Smooth muscle cell (in vitro differentiated cells): Measurements from ENCODE around the gene SUSD5. TPM values are rescaled to one million over a fixed set of nuclear protein-coding genes. Genes with fewer than 3 reads are reported as not detected.

Experiments
- DNase-seq: peaks from one replicate; lab custom pipeline; 2025; ENCODE audit not compliant: unreplicated experiment; lab: John Stamatoyannopoulos, UW
- H2AFZ ChIP-seq: fragments of 200-600 bp; sonication (generic); 2 replicates; pipeline ENCODE4 v1.6.0; 2016; ENCODE audit warnings: antibody characterized with exemption, low read depth, mild to moderate bottlenecking
- H3F3A ChIP-seq: fragments of 200-600 bp; sonication (generic); 2 replicates; pipeline ENCODE4 v1.6.0; 2017; ENCODE audit warnings: antibody characterized with exemption, low read depth
- H3K27ac ChIP-seq: fragments of 200-600 bp; sonication (generic); 2 replicates; pipeline ENCODE4 v1.5.1; 2016; ENCODE audit warnings: low read depth, mild to moderate bottlenecking
- H3K27me3 ChIP-seq: fragments of 200-600 bp; sonication (generic); 2 replicates; pipeline ENCODE4 v1.6.1; 2016; ENCODE audit warnings: low read depth, mild to moderate bottlenecking
- H3K36me3 ChIP-seq: fragments of 200-600 bp; sonication (generic); 2 replicates; pipeline ENCODE4 v1.5.1; 2016; ENCODE audit warnings: low read depth
- H3K4me1 ChIP-seq: fragments of 200-600 bp; sonication (generic); 2 replicates; pipeline ENCODE4 v1.5.1; 2016; ENCODE audit warnings: low read depth
- H3K4me2 ChIP-seq: fragments of 200-600 bp; sonication (generic); 2 replicates; pipeline ENCODE4 v1.6.0; 2016; ENCODE audit warnings: mild to moderate bottlenecking
- H3K4me3 ChIP-seq: fragments of 200-600 bp; sonication (generic); 2 replicates; pipeline ENCODE4 v1.5.1; 2016; ENCODE audit warnings: mild to moderate bottlenecking
- H3K79me2 ChIP-seq: fragments of 200-600 bp; sonication (generic); 2 replicates; pipeline ENCODE4 v1.6.0; 2016; ENCODE audit warnings: low read depth, mild to moderate bottlenecking
- H3K9ac ChIP-seq: fragments of 200-600 bp; sonication (generic); 2 replicates; pipeline ENCODE4 v1.6.0; 2016; ENCODE audit warnings: low read depth
- H3K9me3 ChIP-seq: fragments of 200-600 bp; sonication (generic); replicated peaks from 2 replicates; pipeline ENCODE4 v1.5.1; 2016; ENCODE audit warnings: low read depth
- H4K20me1 ChIP-seq: fragments of 200-600 bp; sonication (generic); 2 replicates; pipeline ENCODE4 v1.6.0; 2016; ENCODE audit warnings: low read depth
- WGBS: methylation state at CpG from one replicate; pipeline ENCODE4 v1.1.7; 2016; ENCODE audit warnings: low lambda C conversion rate; 5-methylcytosine and 5-hydroxymethylcytosine counted together
- polyA plus RNA-seq: library from polyadenylated mRNA; unstranded; fragments of >200 nt; fragmentation: Nextera tagmentation; extraction: Ambion mirVana; gene quantifications from 2 replicates; pipeline ENCODE4 v1.2.1, GENCODE V29; 2016
- total RNA-seq: library from RNA; depleted of rRNA; stranded (reverse); fragments of >200 nt; gene quantifications from 2 replicates; pipeline ENCODE4 v1.2.3, GENCODE V29; 2014
- TF ChIP-seq, protein P1 (sequence below): fragments of 200-600 bp; sonication (generic); IDR thresholded peaks from 2 replicates; pipeline ENCODE4 v1.5.1; 2017; ENCODE audit warnings: borderline replicate concordance, mild to moderate bottlenecking, antibody characterized with exemption; ENCODE audit not compliant: insufficient read depth, poor library complexity, severe bottlenecking

SUSD5 gene
- total and polyA plus RNA-seq, 2 experiments from 2014 or later, result 1.4 to 1.6 TPM

DNA sequence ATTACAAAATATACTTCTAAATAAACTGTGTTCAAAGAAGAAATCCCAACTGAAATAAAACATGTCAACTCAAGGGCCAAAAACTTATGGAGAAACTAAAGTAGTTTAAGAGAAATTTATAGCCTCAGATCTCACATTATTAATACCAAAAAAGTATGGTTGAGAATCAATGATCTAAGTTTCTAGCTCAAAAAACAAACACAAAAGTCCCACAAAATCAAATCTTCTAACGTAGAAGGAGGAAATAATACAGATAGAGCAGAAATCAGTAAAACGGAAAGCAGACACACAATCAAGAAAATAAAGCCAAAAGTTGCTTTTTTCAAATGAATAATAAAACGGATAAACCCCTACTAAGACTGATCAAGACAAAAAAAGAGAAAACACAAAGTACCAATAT is 2.9 kb downstream of the SUSD5 start:
- Histone ChIP-seq H3K27me3 (peaks cover 54% of the 10 kb centered on the region), H3K27ac (no peak overlapping the region), H2AFZ (no peak overlapping the region), H3K9me3 (no peaks in the 10 kb centered on the region), H3K4me3 (no peak overlapping the region), H3K4me1 (peaks cover 4% of the 10 kb centered on the region), H4K20me1 (no peaks in the 10 kb centered on the region), H3K4me2 (no peak overlapping the region), H3K36me3 (no peaks in the 10 kb centered on the region), H3K9ac (no peak overlapping the region), H3K79me2 (no peaks in the 10 kb centered on the region), H3F3A (no peaks in the 10 kb centered on the region)
- WGBS, result 87% methylated on average over 3 of the region's 3 CpGs
- DNase-seq, result no peak
- TF ChIP-seq, protein P1, sequence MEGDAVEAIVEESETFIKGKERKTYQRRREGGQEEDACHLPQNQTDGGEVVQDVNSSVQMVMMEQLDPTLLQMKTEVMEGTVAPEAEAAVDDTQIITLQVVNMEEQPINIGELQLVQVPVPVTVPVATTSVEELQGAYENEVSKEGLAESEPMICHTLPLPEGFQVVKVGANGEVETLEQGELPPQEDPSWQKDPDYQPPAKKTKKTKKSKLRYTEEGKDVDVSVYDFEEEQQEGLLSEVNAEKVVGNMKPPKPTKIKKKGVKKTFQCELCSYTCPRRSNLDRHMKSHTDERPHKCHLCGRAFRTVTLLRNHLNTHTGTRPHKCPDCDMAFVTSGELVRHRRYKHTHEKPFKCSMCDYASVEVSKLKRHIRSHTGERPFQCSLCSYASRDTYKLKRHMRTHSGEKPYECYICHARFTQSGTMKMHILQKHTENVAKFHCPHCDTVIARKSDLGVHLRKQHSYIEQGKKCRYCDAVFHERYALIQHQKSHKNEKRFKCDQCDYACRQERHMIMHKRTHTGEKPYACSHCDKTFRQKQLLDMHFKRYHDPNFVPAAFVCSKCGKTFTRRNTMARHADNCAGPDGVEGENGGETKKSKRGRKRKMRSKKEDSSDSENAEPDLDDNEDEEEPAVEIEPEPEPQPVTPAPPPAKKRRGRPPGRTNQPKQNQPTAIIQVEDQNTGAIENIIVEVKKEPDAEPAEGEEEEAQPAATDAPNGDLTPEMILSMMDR, result no peak

DNA sequence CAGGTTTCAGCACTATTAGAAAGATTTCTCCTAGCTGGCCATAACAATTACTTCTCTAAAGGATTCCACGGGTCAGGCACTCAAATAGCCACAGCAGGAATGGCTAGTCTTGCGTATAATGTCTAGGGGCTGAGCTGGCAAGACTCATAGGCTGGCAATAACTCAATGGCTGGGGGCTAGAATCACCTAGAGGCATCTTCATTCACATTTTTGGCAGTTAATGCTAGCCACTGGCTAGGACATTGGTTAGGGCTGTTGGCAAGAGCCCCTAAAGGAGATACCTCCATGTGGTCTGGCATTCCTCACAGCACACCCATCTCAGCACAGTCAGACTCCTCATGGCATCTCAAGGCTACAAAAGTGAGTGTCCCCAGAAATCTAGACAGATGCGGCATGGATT is 6.2 kb downstream of the SUSD5 start:
- WGBS, result 93% methylated on average over 3 of the region's 3 CpGs
- Histone ChIP-seq H4K20me1 (no peaks in the 10 kb centered on the region), H2AFZ (no peak overlapping the region), H3K79me2 (no peaks in the 10 kb centered on the region), H3K4me3 (no peak overlapping the region), H3K4me1 (no peaks in the 10 kb centered on the region), H3K4me2 (no peak overlapping the region), H3F3A (no peaks in the 10 kb centered on the region), H3K27me3 (peaks cover 26% of the 10 kb centered on the region), H3K36me3 (no peaks in the 10 kb centered on the region), H3K27ac (no peak overlapping the region), H3K9me3 (peaks cover 11% of the 10 kb centered on the region), H3K9ac (no peak overlapping the region)
- TF ChIP-seq, protein P1, result no peak
- DNase-seq, result no peak

DNA sequence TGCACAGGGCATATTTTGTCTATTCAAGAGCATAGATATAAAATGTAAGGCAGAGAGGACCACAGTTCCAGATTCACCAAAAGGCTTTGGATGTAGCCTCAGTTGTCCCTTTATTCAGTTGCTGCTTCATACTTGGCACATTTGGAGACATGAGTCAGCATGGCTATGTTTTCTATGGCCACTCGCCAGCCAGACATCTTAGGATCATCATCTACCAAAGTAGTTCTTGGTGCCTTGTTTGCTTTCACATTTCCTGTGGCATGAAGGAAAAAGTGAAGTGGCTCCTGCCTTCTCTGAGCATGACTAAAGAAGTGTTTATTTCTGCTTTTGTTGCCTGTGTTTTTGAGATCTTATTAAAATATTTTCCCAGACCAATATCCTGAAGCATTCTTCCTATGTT is 7.2 kb downstream of the SUSD5 start:
- H3K4me2 ChIP-seq, result no peak overlapping the region
- no peak for DNase-seq
- WGBS, result 82% methylated on average over 1 of the region's 1 CpG

DNA sequence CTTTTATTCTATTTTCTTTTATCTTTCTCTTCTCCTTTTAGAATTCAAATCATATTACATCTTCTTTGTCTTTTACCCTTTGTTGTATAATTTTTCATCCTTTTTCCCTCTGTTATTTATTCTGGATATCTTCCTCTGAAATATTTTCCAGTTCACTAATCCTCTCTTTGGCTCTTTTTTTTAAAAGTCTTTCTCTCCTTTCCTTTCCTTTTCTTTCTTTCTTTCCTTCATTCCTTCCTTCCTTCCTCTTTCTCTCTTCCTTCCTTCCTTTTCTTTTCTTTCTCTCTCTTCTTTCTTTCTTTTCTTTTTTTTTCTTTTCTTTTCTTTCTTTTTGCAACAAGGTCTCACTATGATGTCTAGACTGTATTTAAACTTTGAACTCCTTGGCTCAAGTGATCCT is 9.3 kb downstream of the SUSD5 start:
- DNase-seq, result no peak
- no peaks in the 10 kb centered on the region for H3K36me3 ChIP-seq
- H4K20me1 ChIP-seq, result no peaks in the 10 kb centered on the region
- no peak overlapping the region for H3K9ac ChIP-seq
- TF ChIP-seq, protein P1, result no peak
- no peak overlapping the region for H3K4me2 ChIP-seq
- H3K4me1 ChIP-seq, result no peaks in the 10 kb centered on the region
- no peaks in the 10 kb centered on the region for H3F3A ChIP-seq
- H3K27me3 ChIP-seq, result no peaks in the 10 kb centered on the region
- no peaks in the 10 kb centered on the region for H3K79me2 ChIP-seq
- H3K9me3 ChIP-seq, result peaks cover 11% of the 10 kb centered on the region
- H2AFZ ChIP-seq, result no peak overlapping the region
- no peak overlapping the region for H3K4me3 ChIP-seq
- H3K27ac ChIP-seq, result no peak overlapping the region

More for the DNA sequence above, 7.2 kb downstream of the SUSD5 start:
- no peak overlapping the region for H3K4me3 ChIP-seq
- TF ChIP-seq, protein P1, result no peak
- no peaks in the 10 kb centered on the region for H3F3A ChIP-seq
- H3K9ac ChIP-seq, result no peak overlapping the region
- H3K36me3 ChIP-seq, result no peaks in the 10 kb centered on the region
- peaks cover 11% of the 10 kb centered on the region for H3K9me3 ChIP-seq
- no peak overlapping the region for H2AFZ ChIP-seq
- H3K27ac ChIP-seq, result no peak overlapping the region
- H3K4me1 ChIP-seq, result no peaks in the 10 kb centered on the region
- peaks cover 16% of the 10 kb centered on the region for H3K27me3 ChIP-seq
- H4K20me1 ChIP-seq, result no peaks in the 10 kb centered on the region
- H3K79me2 ChIP-seq, result no peaks in the 10 kb centered on the region
